ENCODE data around the gene RBM23. TPM values are rescaled to one million over a fixed set of nuclear protein-coding genes. Genes with fewer than 3 reads are reported as not detected.
"Not testable (repeated sequence)": the region's sequence is repeated elsewhere in the genome, so short reads cannot be mapped to it uniquely, and the experiment has no call there.

RBM23 gene
- total RNA-seq, 1 donor from 2014 or later: 90.6 TPM

DNA sequence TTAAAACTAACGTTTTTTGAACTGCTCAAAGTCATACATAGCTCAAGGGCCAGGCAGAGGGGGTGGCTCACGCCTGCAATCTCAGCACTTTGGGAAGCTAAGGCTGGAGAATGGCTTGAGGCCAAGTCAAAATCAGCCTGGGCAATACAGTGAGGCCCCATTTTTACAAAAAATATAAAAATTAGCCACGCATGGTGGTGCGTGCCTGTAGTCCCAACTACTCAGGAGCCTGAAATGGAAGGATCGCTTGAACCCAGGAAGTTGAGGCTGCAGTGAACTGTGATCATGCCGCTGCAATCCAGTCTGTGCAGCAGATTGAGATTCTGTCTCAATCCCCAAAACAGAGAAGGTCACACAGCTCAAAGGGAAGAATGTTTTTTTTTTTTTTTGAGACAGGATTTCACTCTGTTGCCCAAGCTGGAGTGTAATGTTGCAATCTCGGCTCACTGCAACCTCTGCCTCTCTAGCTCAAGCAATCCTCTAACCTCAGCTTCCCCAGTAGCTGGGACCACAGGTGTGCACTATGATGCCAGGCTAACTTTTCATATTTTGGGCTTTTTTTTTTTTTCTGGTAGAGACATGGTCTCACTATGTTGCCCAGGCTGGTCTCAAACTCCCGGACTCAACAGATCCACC is 2.9 kb downstream of the RBM23 start:
- TF ChIP-seq, protein P1, sequence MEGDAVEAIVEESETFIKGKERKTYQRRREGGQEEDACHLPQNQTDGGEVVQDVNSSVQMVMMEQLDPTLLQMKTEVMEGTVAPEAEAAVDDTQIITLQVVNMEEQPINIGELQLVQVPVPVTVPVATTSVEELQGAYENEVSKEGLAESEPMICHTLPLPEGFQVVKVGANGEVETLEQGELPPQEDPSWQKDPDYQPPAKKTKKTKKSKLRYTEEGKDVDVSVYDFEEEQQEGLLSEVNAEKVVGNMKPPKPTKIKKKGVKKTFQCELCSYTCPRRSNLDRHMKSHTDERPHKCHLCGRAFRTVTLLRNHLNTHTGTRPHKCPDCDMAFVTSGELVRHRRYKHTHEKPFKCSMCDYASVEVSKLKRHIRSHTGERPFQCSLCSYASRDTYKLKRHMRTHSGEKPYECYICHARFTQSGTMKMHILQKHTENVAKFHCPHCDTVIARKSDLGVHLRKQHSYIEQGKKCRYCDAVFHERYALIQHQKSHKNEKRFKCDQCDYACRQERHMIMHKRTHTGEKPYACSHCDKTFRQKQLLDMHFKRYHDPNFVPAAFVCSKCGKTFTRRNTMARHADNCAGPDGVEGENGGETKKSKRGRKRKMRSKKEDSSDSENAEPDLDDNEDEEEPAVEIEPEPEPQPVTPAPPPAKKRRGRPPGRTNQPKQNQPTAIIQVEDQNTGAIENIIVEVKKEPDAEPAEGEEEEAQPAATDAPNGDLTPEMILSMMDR (conservative IDR thresholded peaks at IDR 0.05; ENCODE audit: low read depth, low read length): no peak
- no peak overlapping the region for H3K4me3 ChIP-seq (ENCODE audit: low read depth, low read length)
- DNase-seq (ENCODE audit: low read depth): no peak

DNA sequence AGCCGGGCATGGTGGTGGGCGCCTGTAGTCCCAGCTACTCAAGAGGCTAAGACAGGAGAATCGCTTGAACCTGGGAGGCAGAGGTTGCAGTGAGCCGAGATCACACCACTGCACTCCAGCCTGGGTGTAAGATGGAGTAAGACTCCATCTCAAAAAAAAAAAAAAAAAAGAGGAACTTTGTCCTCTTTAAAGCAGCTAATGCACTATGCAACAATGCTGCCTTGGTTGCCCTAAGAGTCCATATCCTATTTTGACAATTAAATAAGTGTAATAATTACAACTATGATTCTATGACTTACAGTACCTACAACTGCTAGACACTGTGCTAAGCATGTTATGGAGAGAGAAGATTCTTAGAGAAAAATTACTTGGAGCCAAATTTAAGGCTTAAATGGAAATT is 4.1 kb downstream of the RBM23 start:
- not testable (repeated sequence) for DNase-seq (ENCODE audit: low read depth); H3K4me3 ChIP-seq (ENCODE audit: low read depth, low read length)

DNA sequence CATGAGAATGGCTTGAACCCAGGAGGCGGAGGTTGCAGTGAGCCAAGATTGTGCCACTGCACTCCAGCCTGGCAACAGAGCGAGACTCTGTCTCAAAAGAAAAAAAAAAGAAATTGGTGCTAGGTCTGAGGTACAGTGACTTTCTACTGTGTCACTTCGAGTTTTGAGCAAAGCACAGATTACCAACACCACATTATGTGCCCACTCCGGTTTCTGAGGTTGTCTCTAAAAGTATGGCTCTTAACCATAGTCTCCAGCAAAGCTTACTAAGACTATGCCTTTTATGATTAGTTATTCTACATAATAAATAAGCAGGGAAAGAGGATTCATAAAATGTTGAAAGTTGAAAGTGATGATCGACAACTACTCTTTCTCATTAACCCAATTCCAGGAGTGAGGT is 8.0 kb downstream of the RBM23 start:
- DNase-seq (ENCODE audit: low read depth): no peak
- TF ChIP-seq, protein P1 (conservative IDR thresholded peaks at IDR 0.05; ENCODE audit: low read depth, low read length): no peak
- H3K4me3 ChIP-seq (ENCODE audit: low read depth, low read length): no peak overlapping the region

DNA sequence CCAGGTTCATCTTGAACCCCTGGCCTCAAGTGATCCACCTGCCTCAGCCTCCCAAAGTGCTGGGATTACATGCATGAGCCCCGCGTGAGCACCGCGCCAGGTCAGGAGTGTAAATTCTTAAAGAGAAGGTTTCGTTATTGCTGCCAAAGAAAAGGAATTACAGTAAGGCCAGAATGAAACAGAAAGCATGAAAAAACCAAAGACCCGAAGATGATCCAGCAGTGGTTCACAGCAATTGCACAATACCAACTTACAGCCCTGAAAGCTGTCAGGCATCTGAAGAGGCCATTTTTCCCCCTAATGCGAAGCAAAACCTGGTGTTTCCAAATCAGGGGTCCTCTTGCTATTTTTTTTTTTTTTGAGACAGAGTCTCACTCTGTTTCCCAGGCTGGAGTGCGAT is 10.3 kb downstream of the RBM23 start:
- no peak overlapping the region for H3K4me3 ChIP-seq (ENCODE audit: low read depth, low read length)
- DNase-seq (ENCODE audit: low read depth): no peak
- TF ChIP-seq, protein P1 (conservative IDR thresholded peaks at IDR 0.05; ENCODE audit: low read depth, low read length): no peak

DNA sequence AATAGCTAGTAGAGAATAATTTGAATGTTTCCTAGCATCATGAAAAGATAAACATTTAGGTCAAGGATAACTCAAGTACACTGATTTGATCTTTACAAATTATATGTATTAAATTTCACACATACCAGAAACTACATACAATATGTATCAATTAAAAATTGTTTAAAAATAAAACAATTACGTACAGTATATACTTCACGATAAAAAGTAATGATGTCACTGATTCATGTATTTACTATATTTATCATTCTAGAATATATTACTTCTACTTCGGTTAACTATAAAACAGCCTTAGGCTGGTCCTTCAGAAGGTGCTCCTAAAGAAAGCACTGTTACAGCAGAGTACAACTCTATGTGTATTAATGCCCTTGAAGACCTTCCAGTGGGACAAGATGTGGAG is 11.5 kb downstream of the RBM23 start:
- no peak for DNase-seq (ENCODE audit: low read depth)
- TF ChIP-seq, protein P1 (conservative IDR thresholded peaks at IDR 0.05; ENCODE audit: low read depth, low read length): no peak
- no peak overlapping the region for H3K4me3 ChIP-seq (ENCODE audit: low read depth, low read length)

DNA sequence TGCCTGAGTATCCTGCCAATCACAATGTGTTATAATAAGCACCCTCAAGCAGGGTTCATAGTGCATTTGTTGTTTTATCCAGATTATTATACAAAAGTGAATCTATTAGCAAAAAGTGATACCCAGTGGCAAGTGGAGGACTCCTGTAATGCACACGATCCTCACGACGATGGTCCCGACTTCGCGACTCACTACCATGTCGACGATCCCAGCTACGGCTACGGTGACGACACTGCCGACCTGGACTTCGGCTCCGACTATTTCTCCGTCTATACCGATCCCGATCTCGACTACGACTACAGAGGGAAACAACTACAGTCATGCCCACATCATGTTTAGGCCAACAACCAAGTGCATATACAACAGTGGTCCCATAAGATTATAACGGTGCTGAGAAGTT is 12.9 kb downstream of the RBM23 start:
- H3K4me3 ChIP-seq (ENCODE audit: low read depth, low read length): no peak overlapping the region
- TF ChIP-seq, protein P1 (conservative IDR thresholded peaks at IDR 0.05; ENCODE audit: low read depth, low read length): no peak
- no peak for DNase-seq (ENCODE audit: low read depth)

DNA sequence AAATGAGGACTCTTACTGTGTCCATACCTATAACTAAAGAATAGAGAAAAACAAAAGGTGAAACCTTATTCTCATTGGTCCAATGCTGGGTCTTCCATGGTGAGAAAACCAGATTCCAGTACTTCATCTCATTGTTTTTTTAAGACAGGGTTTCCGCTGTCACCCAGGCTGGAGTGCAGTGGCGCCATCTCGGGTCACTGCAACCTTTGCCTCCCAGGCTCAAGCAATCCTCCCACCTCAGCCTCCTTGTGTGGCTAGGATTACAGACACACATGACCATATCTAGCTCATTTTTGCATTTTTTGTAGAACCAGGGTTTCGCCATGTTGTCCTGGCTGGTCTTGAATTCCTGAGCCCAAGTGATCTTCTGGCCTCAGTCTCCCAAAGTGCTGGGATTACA is 13.3 kb downstream of the RBM23 start:
- no peak for DNase-seq (ENCODE audit: low read depth)
- no peak overlapping the region for H3K4me3 ChIP-seq (ENCODE audit: low read depth, low read length)
- TF ChIP-seq, protein P1 (conservative IDR thresholded peaks at IDR 0.05; ENCODE audit: low read depth, low read length): no peak

Measured in epithelial cell of proximal tubule (primary cell).